Measurements from ENCODE around the gene SRP19. TPM values are rescaled to one million over a fixed set of nuclear protein-coding genes. Genes with fewer than 3 reads are reported as not detected.
"Not testable (repeated sequence)": the region's sequence is repeated elsewhere in the genome, so short reads cannot be mapped to it uniquely, and the experiment has no call there.

The SRP19 gene
- total RNA-seq, 2 experiments from 2014 or later = 47.6 to 49.4 TPM

DNA sequence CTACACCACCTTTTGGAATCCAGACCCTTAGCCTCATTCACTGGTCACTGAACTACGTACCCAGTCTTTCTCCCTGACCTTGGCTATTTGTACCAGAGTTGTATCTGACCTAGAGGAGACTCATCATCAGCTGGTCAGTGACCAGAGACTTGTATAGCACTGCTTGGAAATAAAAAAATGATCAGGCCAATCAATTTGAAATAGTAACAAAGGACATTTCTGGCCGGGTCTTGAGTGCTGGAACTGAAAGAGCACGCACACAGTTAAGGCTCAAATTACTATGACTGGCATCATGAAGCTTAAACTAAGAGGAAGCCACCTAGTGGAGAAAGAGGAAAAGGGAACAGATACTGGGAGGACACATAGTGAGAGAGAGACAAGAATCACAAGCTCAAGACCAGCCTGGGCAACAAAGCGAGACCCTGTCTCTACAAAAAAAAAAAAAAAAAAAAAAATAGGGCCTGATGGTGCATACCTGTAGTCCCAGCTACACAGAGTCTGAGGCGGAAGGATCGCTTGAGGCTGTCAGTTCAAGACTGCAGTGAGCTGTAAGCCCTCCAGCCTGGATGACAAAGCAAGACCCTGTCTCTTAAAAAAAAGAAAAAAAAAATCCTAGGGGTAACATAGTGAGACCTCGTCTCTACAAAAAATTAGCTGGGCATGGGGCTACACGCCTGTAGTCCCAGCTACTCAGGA, 12.8 kb upstream of the SRP19 start:
- ChIA-PET POLR2A (interaction anchor here (0.6 kb wide), 2 partner anchors 12 to 54 kb away, joined by 4 to 11 read pairs; no protein-coding TSS in a partner anchor), CTCF (interaction anchor here (0.5 to 2.2 kb wide), 28 partner anchors 9 to 675 kb away, joined by 3 to 22 read pairs (median 4); partner anchors contain the start of genes REEP5 and SRP19)
- peak; percentile 100 for ATAC-seq
- Mint-ChIP-seq H3K9me3 (ENCODE audit: low read depth) (no peaks in the 10 kb centered on the region), H3K4me3 (no peak overlapping the region), H3K36me3 (ENCODE audit: low read depth) (no peaks in the 10 kb centered on the region), H3K27ac (peak overlapping the region; percentile 81), H3K4me1 (peaks cover 4% of the 10 kb centered on the region), H3K27me3 (no peaks in the 10 kb centered on the region)
- peak; percentile 17 for DNase-seq
- intact Hi-C loops (cut with DNase I, micrococcal nuclease) = loop anchor here (1.0 to 2.0 kb wide), 3 partner anchors 157 to 297 kb away; no protein-coding TSS in a partner anchor

DNA sequence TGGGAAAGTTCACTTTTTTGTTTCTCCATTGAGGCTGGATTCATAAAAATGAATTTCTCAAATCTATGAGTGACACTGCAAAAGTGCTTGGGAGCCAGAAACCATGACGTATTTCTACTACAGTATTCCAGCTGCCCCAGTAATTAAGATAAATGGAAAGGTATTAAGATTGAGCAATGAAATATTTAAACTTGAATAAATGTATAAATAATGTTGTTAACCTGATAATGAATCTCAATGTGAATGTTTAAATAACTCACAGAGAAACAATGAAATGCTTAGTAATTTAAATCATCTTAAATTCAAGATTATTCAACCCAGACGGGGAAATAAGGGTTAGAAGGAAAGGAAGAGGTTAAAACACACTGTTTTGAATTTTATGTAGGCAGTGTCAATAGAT, 11.2 kb upstream of the SRP19 start:
- Mint-ChIP-seq H3K9me3 (ENCODE audit: low read depth) (no peaks in the 10 kb centered on the region), H3K27me3 (peaks cover 11% of the 10 kb centered on the region), H3K4me3 (no peak overlapping the region), H3K27ac (no peak overlapping the region), H3K4me1 (peaks cover 4% of the 10 kb centered on the region), H3K36me3 (ENCODE audit: low read depth) (peaks cover 4% of the 10 kb centered on the region)
- POLR2A ChIA-PET = no interaction called here
- CTCF ChIA-PET = interaction anchor here (1.0 to 1.2 kb wide), 4 partner anchors 9 to 73 kb away, joined by 3 to 6 read pairs (median 3); partner anchors contain the start of gene SRP19
- ATAC-seq (no peak), DNase-seq (no peak)
- intact Hi-C loops (cut with DNase I, micrococcal nuclease) = loop anchor here in 1 of 2 experiments (2.0 kb wide), 2 partner anchors 159 to 299 kb away; no protein-coding TSS in a partner anchor

DNA sequence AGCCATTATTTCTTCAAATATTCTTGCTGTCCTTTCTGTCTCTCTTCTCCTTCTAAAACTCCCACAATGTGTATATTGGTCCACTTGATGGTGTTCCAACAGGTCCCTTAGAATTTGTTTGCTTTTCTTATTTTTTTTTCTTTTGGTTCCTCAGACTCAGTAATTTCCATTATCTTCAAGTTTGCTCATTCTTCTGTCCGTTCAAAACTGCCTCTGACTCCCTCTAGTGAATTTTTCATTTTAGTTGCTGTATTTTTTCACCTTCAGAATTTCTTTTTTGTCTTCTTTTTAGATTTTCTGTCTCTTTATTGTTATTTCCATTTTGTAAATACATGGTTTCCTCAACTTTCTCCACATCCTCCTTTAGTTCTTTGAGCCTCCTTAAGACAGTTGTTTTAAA, 6.4 kb upstream of the SRP19 start:
- Mint-ChIP-seq H3K4me3 (no peak overlapping the region), H3K4me1 (peaks cover 2% of the 10 kb centered on the region), H3K27ac (no peak overlapping the region), H3K27me3 (peaks cover 29% of the 10 kb centered on the region), H3K9me3 (ENCODE audit: low read depth) (no peaks in the 10 kb centered on the region), H3K36me3 (ENCODE audit: low read depth) (peaks cover 4% of the 10 kb centered on the region)
- intact Hi-C loops (cut with DNase I, micrococcal nuclease) = no loop called here
- CTCF ChIA-PET = interaction anchor here (0.6 to 1.0 kb wide), 5 partner anchors 10 to 117 kb away, joined by 3 to 4 read pairs (median 3); no protein-coding TSS in a partner anchor
- ATAC-seq = no peak
- POLR2A ChIA-PET = no interaction called here
- DNase-seq = no peak

DNA sequence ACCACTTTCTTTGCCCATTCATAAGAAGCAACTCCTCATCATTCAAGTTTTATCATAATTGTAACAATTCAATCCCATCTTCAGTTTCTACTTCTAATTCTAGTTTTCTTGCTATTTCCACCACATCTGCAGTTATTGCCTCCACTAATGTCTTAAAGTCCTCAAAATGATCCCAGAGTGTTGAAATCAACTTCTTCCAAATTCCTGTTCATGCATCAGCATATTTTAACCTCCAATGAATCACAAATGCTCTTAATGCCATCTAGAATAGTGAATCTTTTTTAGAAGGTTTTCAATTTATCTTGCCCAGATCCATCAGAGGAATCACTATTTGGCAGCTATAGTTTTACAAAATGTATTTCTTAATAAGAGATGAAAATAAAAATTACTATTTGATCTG, 3.2 kb upstream of the SRP19 start:
- DNase-seq = no peak
- no peak overlapping the region for H3K4me3 Mint-ChIP-seq
- no peak for ATAC-seq
- peaks cover 18% of the 10 kb centered on the region for H3K4me1 Mint-ChIP-seq
- intact Hi-C loops (cut with DNase I, micrococcal nuclease) = no loop called here
- CTCF ChIA-PET = interaction anchor here (0.7 to 1.2 kb wide), 2 partner anchors 134 to 743 kb away, joined by 3 read pairs; no protein-coding TSS in a partner anchor
- H3K9me3 Mint-ChIP-seq (ENCODE audit: low read depth) = no peaks in the 10 kb centered on the region
- POLR2A ChIA-PET = no interaction called here
- no peak overlapping the region for H3K27ac Mint-ChIP-seq
- H3K27me3 Mint-ChIP-seq = peaks cover 29% of the 10 kb centered on the region
- H3K36me3 Mint-ChIP-seq (ENCODE audit: low read depth) = peaks cover 10% of the 10 kb centered on the region

DNA sequence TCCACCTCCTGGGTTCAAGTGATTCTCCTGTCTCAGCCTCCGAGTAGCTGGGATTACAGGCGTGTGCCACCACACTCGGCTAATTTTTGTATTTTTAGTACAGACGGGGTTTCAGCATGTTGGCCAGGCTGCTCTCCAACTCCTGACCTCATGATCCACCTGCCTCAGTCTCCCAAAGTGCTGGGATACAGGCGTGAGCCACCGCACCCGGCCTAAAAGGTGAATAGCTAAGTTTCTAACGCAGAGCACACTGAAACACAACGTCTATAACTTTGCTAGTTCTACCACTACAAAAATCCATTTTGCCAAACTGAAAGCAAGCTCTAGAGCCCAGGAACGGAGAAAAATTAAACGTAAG, 537 bp upstream of the SRP19 start:
- CTCF ChIA-PET = interaction anchor here (0.7 to 3.2 kb wide), 10 partner anchors 8 to 147 kb away, joined by 3 to 22 read pairs (median 4); no protein-coding TSS in a partner anchor
- not testable (repeated sequence) for H3K9me3 Mint-ChIP-seq (ENCODE audit: low read depth); DNase-seq; ATAC-seq
- intact Hi-C loops (cut with DNase I, micrococcal nuclease) = loop anchor here (2.0 to 10.0 kb wide), 6 partner anchors 18 to 1768 kb away; partner anchors contain the start of genes CAMK4 (in 1 of the 2) and WDR36 (in 1 of the 2)
- peaks cover 32% of the 10 kb centered on the region for H3K4me1 Mint-ChIP-seq
- peaks cover 12% of the 10 kb centered on the region for H3K27me3 Mint-ChIP-seq
- peaks cover 17% of the 10 kb centered on the region for H3K36me3 Mint-ChIP-seq (ENCODE audit: low read depth)
- POLR2A ChIA-PET = interaction anchor here (0.6 to 1.6 kb wide), 5 partner anchors 12 to 305 kb away, joined by 3 to 6 read pairs (median 4); partner anchors contain the start of gene DCP2
- peak overlapping the region; percentile 98 for H3K27ac Mint-ChIP-seq
- H3K4me3 Mint-ChIP-seq = peak overlapping the region; percentile 97

DNA sequence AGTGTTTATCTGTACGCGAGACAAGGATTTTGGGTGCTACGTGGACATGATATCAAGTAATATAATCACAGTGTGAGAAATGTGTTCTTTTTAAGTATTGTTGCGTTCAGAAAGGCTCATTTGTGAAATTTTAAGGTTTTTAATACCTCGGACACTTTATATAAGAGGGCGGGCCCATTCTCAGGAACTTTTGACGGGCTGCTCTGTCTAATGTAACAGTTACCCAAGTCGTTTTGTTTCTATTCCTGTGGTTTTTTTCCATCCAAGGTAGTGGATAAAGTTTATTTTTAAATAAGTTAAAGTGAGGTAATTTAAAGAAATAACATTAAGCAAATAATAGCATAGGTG, 525 bp downstream of the SRP19 start:
- H3K27me3 Mint-ChIP-seq = peaks cover 6% of the 10 kb centered on the region
- H3K4me3 Mint-ChIP-seq = peak overlapping the region; percentile 97
- DNase-seq = no peak
- peak overlapping the region; percentile 98 for H3K27ac Mint-ChIP-seq
- POLR2A ChIA-PET = interaction anchor here (1.6 kb wide), 1 partner anchor 17 kb away, joined by 4 read pairs; no protein-coding TSS in a partner anchor
- intact Hi-C loops (cut with DNase I, micrococcal nuclease) = loop anchor here (1.0 to 10.0 kb wide), 14 partner anchors 17 to 1769 kb away; partner anchors contain the start of genes REEP5 (in 2 of the 2), APC (in 1 of the 2), CAMK4 (in 1 of the 2) and DCP2 (in 1 of the 2)
- H3K36me3 Mint-ChIP-seq (ENCODE audit: low read depth) = peaks cover 21% of the 10 kb centered on the region
- H3K9me3 Mint-ChIP-seq (ENCODE audit: low read depth) = no peaks in the 10 kb centered on the region
- H3K4me1 Mint-ChIP-seq = peaks cover 33% of the 10 kb centered on the region
- CTCF ChIA-PET = interaction anchor here (0.8 to 3.2 kb wide), 7 partner anchors 11 to 148 kb away, joined by 3 to 22 read pairs (median 5); no protein-coding TSS in a partner anchor
- ATAC-seq = no peak

DNA sequence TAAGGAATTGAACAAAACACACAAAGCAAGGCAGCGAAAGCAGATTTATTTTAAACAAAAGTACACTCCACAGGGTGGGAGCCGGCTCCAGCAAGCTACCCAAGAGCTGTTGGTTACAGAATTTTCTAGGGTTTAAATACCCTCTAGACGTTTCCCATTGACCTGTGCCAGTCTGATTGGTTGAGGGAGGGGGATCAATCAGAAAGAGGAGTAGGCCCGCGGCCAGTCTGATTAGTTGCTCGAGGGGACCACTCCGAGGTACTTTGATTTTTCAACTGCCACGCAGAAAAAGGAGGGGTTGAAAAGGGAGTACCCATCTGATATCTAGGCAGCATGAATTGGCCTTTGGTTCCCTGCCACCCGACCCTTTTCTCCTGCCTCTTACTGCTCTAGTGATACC, 998 bp downstream of the SRP19 start:
- H3K27me3 Mint-ChIP-seq = peaks cover 6% of the 10 kb centered on the region
- ATAC-seq = no peak
- intact Hi-C loops (cut with DNase I, micrococcal nuclease) = loop anchor here in 1 of 2 experiments (5.0 to 10.0 kb wide), 3 partner anchors 697 to 1770 kb away; partner anchors contain the start of genes CAMK4 and WDR36
- ChIA-PET POLR2A (no interaction called here), CTCF (no interaction called here)
- peaks cover 38% of the 10 kb centered on the region for H3K4me1 Mint-ChIP-seq
- H3K27ac Mint-ChIP-seq = peak overlapping the region; percentile 98
- peaks cover 25% of the 10 kb centered on the region for H3K36me3 Mint-ChIP-seq (ENCODE audit: low read depth)
- H3K9me3 Mint-ChIP-seq (ENCODE audit: low read depth) = no peaks in the 10 kb centered on the region
- H3K4me3 Mint-ChIP-seq = peak overlapping the region; percentile 97
- DNase-seq = no peak

DNA sequence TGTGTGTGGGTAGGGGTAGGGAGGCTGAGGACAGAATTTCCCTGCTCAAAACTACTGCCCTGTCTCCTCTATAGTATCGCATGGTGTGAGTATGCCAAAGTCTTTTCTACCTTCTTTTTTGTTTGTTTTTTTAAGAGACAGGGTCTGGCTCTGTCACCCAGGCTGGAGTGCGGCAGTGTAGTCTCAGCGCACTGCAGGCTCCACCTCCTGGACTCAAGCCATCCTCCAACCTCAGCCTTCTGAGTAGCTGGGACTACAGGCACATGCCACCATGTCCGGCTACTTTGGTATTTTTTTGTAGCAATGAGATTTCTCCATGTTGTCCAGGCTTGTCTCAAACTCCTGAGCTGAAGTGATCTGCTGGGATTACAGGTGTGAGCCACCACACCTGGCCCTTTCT, 2.5 kb downstream of the SRP19 start:
- peak overlapping the region; percentile 27 for H3K27ac Mint-ChIP-seq

DNA sequence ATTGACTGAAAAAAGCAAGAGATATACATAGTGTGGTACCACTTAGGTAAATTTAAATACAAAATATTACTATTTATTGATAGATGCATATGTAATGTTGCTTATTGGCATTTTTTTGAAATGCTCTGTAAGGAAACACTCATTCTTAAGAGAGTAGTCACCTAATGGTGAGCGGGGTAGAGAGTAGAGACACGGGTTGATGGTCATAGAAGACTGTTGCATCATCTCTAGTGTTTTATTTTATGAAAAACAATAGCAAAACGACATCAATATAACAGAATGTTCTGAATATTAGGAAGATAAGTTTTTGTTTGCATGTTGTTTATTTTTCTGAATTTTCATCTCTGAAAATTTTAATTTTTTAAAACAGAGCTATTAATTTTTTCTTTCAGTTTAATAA, 4.0 kb downstream of the SRP19 start:
- H3K4me1 Mint-ChIP-seq = peaks cover 55% of the 10 kb centered on the region
- no peak overlapping the region for H3K4me3 Mint-ChIP-seq
- no peaks in the 10 kb centered on the region for H3K27me3 Mint-ChIP-seq
- intact Hi-C loops (cut with DNase I, micrococcal nuclease) = loop anchor here in 1 of 2 experiments (10.0 kb wide), 2 partner anchors 700 to 1640 kb away; partner anchors contain the start of gene CAMK4
- H3K36me3 Mint-ChIP-seq (ENCODE audit: low read depth) = peaks cover 46% of the 10 kb centered on the region
- DNase-seq (no peak), ATAC-seq (no peak)
- H3K9me3 Mint-ChIP-seq (ENCODE audit: low read depth) = no peaks in the 10 kb centered on the region
- POLR2A ChIA-PET = interaction anchor here (0.6 kb wide), 1 partner anchor 156 kb away, joined by 4 read pairs; no protein-coding TSS in a partner anchor
- CTCF ChIA-PET = interaction anchor here (0.6 to 0.9 kb wide), 3 partner anchors 9 to 109 kb away, joined by 3 to 4 read pairs (median 3); no protein-coding TSS in a partner anchor
- no peak overlapping the region for H3K27ac Mint-ChIP-seq

More for the DNA sequence above, 2.5 kb downstream of the SRP19 start:
- ATAC-seq = no peak
- H3K4me1 Mint-ChIP-seq = peaks cover 41% of the 10 kb centered on the region
- no peaks in the 10 kb centered on the region for H3K27me3 Mint-ChIP-seq
- intact Hi-C loops (cut with DNase I, micrococcal nuclease) = loop anchor here in 1 of 2 experiments (5.0 to 10.0 kb wide), 3 partner anchors 699 to 1771 kb away; partner anchors contain the start of genes CAMK4 and WDR36
- H3K9me3 Mint-ChIP-seq (ENCODE audit: low read depth) = no peaks in the 10 kb centered on the region
- H3K4me3 Mint-ChIP-seq = peak overlapping the region; percentile 97
- peaks cover 36% of the 10 kb centered on the region for H3K36me3 Mint-ChIP-seq (ENCODE audit: low read depth)
- DNase-seq = no peak
- ChIA-PET POLR2A (interaction anchor here (1.0 kb wide), 1 partner anchor 14 kb away, joined by 3 read pairs; no protein-coding TSS in a partner anchor), CTCF (no interaction called here)

DNA sequence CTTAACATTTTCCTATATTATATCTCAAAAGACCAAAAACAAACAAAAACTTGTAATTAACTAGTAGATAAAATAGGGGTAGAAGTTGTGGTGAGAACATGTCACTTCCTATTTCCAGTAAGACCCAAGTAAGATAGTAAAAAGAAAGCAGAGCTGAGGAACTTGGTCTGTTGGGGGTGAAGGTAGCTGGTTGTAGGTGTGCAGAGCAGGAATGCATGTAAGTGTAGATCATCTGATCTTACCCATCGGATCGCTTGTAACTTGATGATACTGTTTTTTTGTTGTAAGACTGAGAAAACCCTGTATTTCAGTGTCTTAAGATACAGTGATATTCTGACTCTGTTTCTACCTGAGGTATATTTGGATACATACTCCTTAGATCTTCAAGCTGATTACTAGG, 5.7 kb downstream of the SRP19 start:
- CTCF ChIA-PET = interaction anchor here (0.9 to 1.2 kb wide), 2 partner anchors 12 to 18 kb away, joined by 4 to 6 read pairs; no protein-coding TSS in a partner anchor
- no peak for DNase-seq
- Mint-ChIP-seq H3K27ac (peak overlapping the region; percentile 68), H3K4me1 (peaks cover 55% of the 10 kb centered on the region), H3K27me3 (no peaks in the 10 kb centered on the region), H3K9me3 (ENCODE audit: low read depth) (no peaks in the 10 kb centered on the region), H3K36me3 (ENCODE audit: low read depth) (peaks cover 53% of the 10 kb centered on the region), H3K4me3 (no peak overlapping the region)
- peak; percentile 50 for ATAC-seq
- POLR2A ChIA-PET = interaction anchor here (0.6 kb wide), 1 partner anchor 112 kb away, joined by 9 read pairs; no protein-coding TSS in a partner anchor
- intact Hi-C loops (cut with DNase I, micrococcal nuclease) = loop anchor here in 1 of 2 experiments (10.0 kb wide), 2 partner anchors 702 to 1642 kb away; partner anchors contain the start of gene CAMK4

DNA sequence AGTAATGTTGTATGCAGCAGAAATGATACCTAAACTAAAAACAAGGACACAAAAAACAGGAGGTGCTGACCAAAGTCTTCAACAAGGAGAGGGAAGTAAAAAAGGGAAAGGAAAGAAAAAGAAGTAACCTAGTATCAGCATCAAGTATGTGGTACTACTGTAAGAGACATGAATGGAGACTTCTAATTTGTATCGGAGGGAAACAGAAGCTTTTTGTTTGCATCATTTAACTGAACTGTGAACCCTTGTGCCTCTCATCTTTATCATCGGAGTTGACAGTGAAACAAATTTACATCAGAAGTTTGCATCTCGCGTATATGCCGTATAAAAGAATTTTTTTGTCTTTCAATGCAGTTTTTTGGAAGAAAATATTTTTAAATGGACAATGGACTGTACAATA, 6.3 kb downstream of the SRP19 start:
- Mint-ChIP-seq H3K36me3 (ENCODE audit: low read depth) (peaks cover 52% of the 10 kb centered on the region), H3K4me3 (no peak overlapping the region), H3K9me3 (ENCODE audit: low read depth) (no peaks in the 10 kb centered on the region), H3K27me3 (no peaks in the 10 kb centered on the region), H3K4me1 (peaks cover 49% of the 10 kb centered on the region), H3K27ac (peak overlapping the region; percentile 68)
- intact Hi-C loops (cut with DNase I, micrococcal nuclease) = loop anchor here in 1 of 2 experiments (10.0 kb wide), 2 partner anchors 703 to 1643 kb away; partner anchors contain the start of gene CAMK4
- CTCF ChIA-PET = interaction anchor here (0.7 to 1.4 kb wide), 4 partner anchors 11 to 58 kb away, joined by 3 to 6 read pairs (median 4); no protein-coding TSS in a partner anchor
- ATAC-seq (no peak), DNase-seq (no peak)
- POLR2A ChIA-PET = interaction anchor here (0.6 kb wide), 1 partner anchor 112 kb away, joined by 9 read pairs; no protein-coding TSS in a partner anchor

Data from activated CD4-positive, alpha-beta T cell treated with anti-CD3 and anti-CD28 coated beads for 36 hours (primary cell).